Loucy (cell line): ENCODE results near the gene ARHGDIG.

Experiments
- H2AFZ ChIP-seq: fragments of 200-600 bp; sonication (generic); 2 replicates; pipeline ENCODE4 v1.6.0; 2016; ENCODE audit warnings: antibody characterized with exemption, mild to moderate bottlenecking, low read length, moderate library complexity
- H3F3A ChIP-seq: fragments of 200-600 bp; 2 replicates; pipeline ENCODE4 v1.6.0; 2016; ENCODE audit warnings: antibody characterized with exemption, low read depth, mild to moderate bottlenecking
- H3K27me3 ChIP-seq: fragments of 200-600 bp; sonication (generic); 2 replicates; pipeline ENCODE4 v1.6.1; 2014; ENCODE audit warnings: low read length, mild to moderate bottlenecking; ENCODE audit not compliant: insufficient read depth, poor library complexity, severe bottlenecking
- H3K36me3 ChIP-seq: fragments of 200-600 bp; sonication (generic); 2 replicates; pipeline ENCODE4 v1.6.1; 2016; ENCODE audit warnings: low read length; ENCODE audit not compliant: insufficient read depth
- H3K4me1 ChIP-seq: fragments of 200-600 bp; sonication (generic); 2 replicates; pipeline ENCODE4 v1.5.1; 2014; ENCODE audit warnings: low read length, mild to moderate bottlenecking; ENCODE audit not compliant: insufficient read depth, poor library complexity, severe bottlenecking
- H3K4me2 ChIP-seq: fragments of 200-600 bp; sonication (generic); 2 replicates; pipeline ENCODE4 v1.6.0; 2014; ENCODE audit warnings: antibody characterized with exemption, low read length, low read depth, mild to moderate bottlenecking; ENCODE audit not compliant: poor library complexity, severe bottlenecking
- H3K4me3 ChIP-seq: fragments of 200-600 bp; sonication (generic); 2 replicates; pipeline ENCODE4 v1.5.1; 2014; ENCODE audit warnings: low read length, mild to moderate bottlenecking, mixed read lengths; ENCODE audit not compliant: poor library complexity, severe bottlenecking
- H3K79me2 ChIP-seq: fragments of 200-600 bp; sonication (generic); 2 replicates; pipeline ENCODE4 v1.6.1; 2014; ENCODE audit warnings: low read length; ENCODE audit not compliant: insufficient read depth
- H3K9ac ChIP-seq: fragments of 200-600 bp; sonication (generic); 2 replicates; pipeline ENCODE4 v1.6.0; 2014; ENCODE audit warnings: mild to moderate bottlenecking, low read depth, low read length, moderate library complexity; ENCODE audit not compliant: poor library complexity, severe bottlenecking
- H3K9me2 ChIP-seq: fragments of 200-600 bp; sonication (generic); replicated peaks from 2 replicates; pipeline ENCODE4 v1.6.1; 2016; ENCODE audit warnings: low read depth, low read length, mixed read lengths
- H3K9me3 ChIP-seq: fragments of 200-600 bp; sonication (generic); 2 replicates; pipeline ENCODE4 v1.6.1; 2014; ENCODE audit warnings: mild to moderate bottlenecking, antibody characterized with exemption, low read length, low read depth; ENCODE audit not compliant: insufficient read depth
- H4K20me1 ChIP-seq: fragments of 200-600 bp; sonication (generic); 2 replicates; pipeline ENCODE4 v1.6.0; 2014; ENCODE audit warnings: antibody characterized with exemption, low read length, mild to moderate bottlenecking; ENCODE audit not compliant: insufficient read depth, poor library complexity, severe bottlenecking
- EZH2phosphoT487 ChIP-seq: fragments of 200-600 bp; IDR thresholded peaks from 2 replicates; pipeline ENCODE4 v1.6.1; 2018; ENCODE audit warnings: antibody characterized with exemption, mild to moderate bottlenecking, moderate library complexity, borderline replicate concordance
- TF ChIP-seq, protein P1 (sequence below): fragments of 200-600 bp; sonication (generic); conservative IDR thresholded peaks from 2 replicates; pipeline ENCODE4 v1.5.1; 2014; ENCODE audit warnings: mild to moderate bottlenecking, antibody characterized with exemption, low read length

Gene ARHGDIG

GRCh38 chr16:287981-288920, 7.9 kb downstream of the ARHGDIG start:
- Histone ChIP-seq H3K4me1 (no peaks in the 10 kb centered on the region), H3K36me3 (peaks cover 5% of the 10 kb centered on the region; the same call in 1 of the 2 replicates)
- TF ChIP-seq EZH2phosphoT487: no peak
- TF ChIP-seq, protein P1, sequence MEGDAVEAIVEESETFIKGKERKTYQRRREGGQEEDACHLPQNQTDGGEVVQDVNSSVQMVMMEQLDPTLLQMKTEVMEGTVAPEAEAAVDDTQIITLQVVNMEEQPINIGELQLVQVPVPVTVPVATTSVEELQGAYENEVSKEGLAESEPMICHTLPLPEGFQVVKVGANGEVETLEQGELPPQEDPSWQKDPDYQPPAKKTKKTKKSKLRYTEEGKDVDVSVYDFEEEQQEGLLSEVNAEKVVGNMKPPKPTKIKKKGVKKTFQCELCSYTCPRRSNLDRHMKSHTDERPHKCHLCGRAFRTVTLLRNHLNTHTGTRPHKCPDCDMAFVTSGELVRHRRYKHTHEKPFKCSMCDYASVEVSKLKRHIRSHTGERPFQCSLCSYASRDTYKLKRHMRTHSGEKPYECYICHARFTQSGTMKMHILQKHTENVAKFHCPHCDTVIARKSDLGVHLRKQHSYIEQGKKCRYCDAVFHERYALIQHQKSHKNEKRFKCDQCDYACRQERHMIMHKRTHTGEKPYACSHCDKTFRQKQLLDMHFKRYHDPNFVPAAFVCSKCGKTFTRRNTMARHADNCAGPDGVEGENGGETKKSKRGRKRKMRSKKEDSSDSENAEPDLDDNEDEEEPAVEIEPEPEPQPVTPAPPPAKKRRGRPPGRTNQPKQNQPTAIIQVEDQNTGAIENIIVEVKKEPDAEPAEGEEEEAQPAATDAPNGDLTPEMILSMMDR: no peak

GRCh38 chr16:289395-289997, 9.1 kb downstream of the ARHGDIG start:
- Histone ChIP-seq H4K20me1 (no peaks in the 10 kb centered on the region), H3K36me3 (peaks cover 5% of the 10 kb centered on the region; the same call in 1 of the 2 replicates), H3K9ac (no peak overlapping the region), H3K9me2 (no peaks in the 10 kb centered on the region), H3K4me1 (no peaks in the 10 kb centered on the region), H2AFZ (no peak overlapping the region), H3K27me3 (no peaks in the 10 kb centered on the region), H3K79me2 (no peaks in the 10 kb centered on the region), H3K4me2 (no peak overlapping the region), H3F3A (no peaks in the 10 kb centered on the region), H3K9me3 (no peaks in the 10 kb centered on the region), H3K4me3 (no peak overlapping the region)
- no peak for TF ChIP-seq EZH2phosphoT487
- TF ChIP-seq, protein P1: no peak

More at GRCh38 chr16:287981-288920, 7.9 kb downstream of the ARHGDIG start:
- H3F3A ChIP-seq: no peaks in the 10 kb centered on the region
- no peaks in the 10 kb centered on the region for H3K9me2 ChIP-seq
- H3K27me3 ChIP-seq: no peaks in the 10 kb centered on the region
- no peaks in the 10 kb centered on the region for H4K20me1 ChIP-seq
- no peak overlapping the region for H2AFZ ChIP-seq
- H3K79me2 ChIP-seq: no peaks in the 10 kb centered on the region
- H3K4me2 ChIP-seq: no peak overlapping the region
- H3K9ac ChIP-seq: no peak overlapping the region
- no peaks in the 10 kb centered on the region for H3K9me3 ChIP-seq
- H3K4me3 ChIP-seq: no peak overlapping the region

GRCh38 chr16:290015-290680, 9.8 kb downstream of the ARHGDIG start:
- H4K20me1 ChIP-seq: no peaks in the 10 kb centered on the region
- H3K27me3 ChIP-seq: no peaks in the 10 kb centered on the region

More at GRCh38 chr16:290015-290680, 9.8 kb downstream of the ARHGDIG start:
- H3K4me2 ChIP-seq: no peak overlapping the region
- H3K36me3 ChIP-seq: peaks cover 5% of the 10 kb centered on the region; the same call in 1 of the 2 replicates
- H3K4me3 ChIP-seq: no peak overlapping the region
- H3K9me2 ChIP-seq: no peaks in the 10 kb centered on the region
- H2AFZ ChIP-seq: no peak overlapping the region
- no peaks in the 10 kb centered on the region for H3F3A ChIP-seq
- H3K4me1 ChIP-seq: no peaks in the 10 kb centered on the region
- TF ChIP-seq, protein P1: no peak
- H3K9me3 ChIP-seq: no peaks in the 10 kb centered on the region
- H3K79me2 ChIP-seq: no peaks in the 10 kb centered on the region
- H3K9ac ChIP-seq: no peak overlapping the region
